Subcutaneous adipose tissue (tissue), 4 donors: ENCODE data around the gene LRIG2. TPM values are rescaled to one million over a fixed set of nuclear protein-coding genes. Genes with fewer than 3 reads are reported as not detected.

Experiments used
- CTCF ChIP-seq: fragments of 450-650 bp; IDR thresholded peaks from one replicate; pipeline ENCODE4 v1.5.1; 2016; ENCODE audit warnings: low read depth, mild to moderate bottlenecking, control low read depth, antibody characterized with exemption, moderate library complexity
- total RNA-seq, 4 donors: library from RNA; depleted of rRNA; stranded (reverse); fragments of >200 nt; gene quantifications; one replicate each; pipeline ENCODE4 v1.1.0, GENCODE V29; 2016

LRIG2 gene
- total RNA-seq, 4 donors from 2014 or later, result 16.6 to 26.6 (median 21.6) TPM

GRCh38 chr1:113124366-113124765, 51.4 kb downstream of the LRIG2 start:
- no peak for TF ChIP-seq CTCF

GRCh38 chr1:113125517-113125916, 52.5 kb downstream of the LRIG2 start:
- TF ChIP-seq CTCF, result no peak

GRCh38 chr1:113126207-113126606, 53.2 kb downstream of the LRIG2 start:
- no peak for TF ChIP-seq CTCF

GRCh38 chr1:113128116-113128515, 55.1 kb downstream of the LRIG2 start:
- no peak for TF ChIP-seq CTCF

- TF ChIP-seq CTCF, result no peak
Measured at GRCh38 chr1:113129529-113130185, 56.7 kb downstream of the LRIG2 start.

GRCh38 chr1:113133038-113133437, 60.0 kb downstream of the LRIG2 start:
- TF ChIP-seq CTCF, result no peak

GRCh38 chr1:113133759-113134158, 60.8 kb downstream of the LRIG2 start:
- TF ChIP-seq CTCF, result no peak
